ES-I3 (cell line): ENCODE results near the gene MACO1.
"Not testable (repeated sequence)": the region's sequence is repeated elsewhere in the genome, so short reads cannot be mapped to it uniquely, and the experiment has no call there.

Source experiments
- H3K36me3 ChIP-seq: 2 replicates; pipeline ENCODE4 v1.6.1; 2013; ENCODE audit warnings: mild to moderate bottlenecking, low read length, control low read depth, moderate library complexity; ENCODE audit not compliant: insufficient read depth
- H3K4me1 ChIP-seq: 2 replicates; pipeline ENCODE4 v1.6.1; 2013; ENCODE audit warnings: mild to moderate bottlenecking, control low read depth, low read length; ENCODE audit not compliant: insufficient read depth
- H3K9ac ChIP-seq: 2 replicates; pipeline ENCODE4 v1.6.1; 2013; ENCODE audit warnings: low read depth, mild to moderate bottlenecking, low read length, moderate library complexity
- H3K9me3 ChIP-seq: 2 replicates; pipeline ENCODE4 v1.6.1; 2013; ENCODE audit warnings: mild to moderate bottlenecking, low read length, moderate library complexity; ENCODE audit not compliant: control insufficient read depth, insufficient read depth

The MACO1 gene

GRCh38 chr1:25412872-25413623, 17.6 kb upstream of the MACO1 start:
- not testable (repeated sequence) for H3K4me1 ChIP-seq, H3K36me3 ChIP-seq, H3K9ac ChIP-seq, H3K9me3 ChIP-seq

GRCh38 chr1:25414157-25414556, 16.5 kb upstream of the MACO1 start:
- H3K36me3 ChIP-seq, H3K9ac ChIP-seq, H3K4me1 ChIP-seq, H3K9me3 ChIP-seq: not testable (repeated sequence)

GRCh38 chr1:25414578-25414977, 16.1 kb upstream of the MACO1 start:
- not testable (repeated sequence) for H3K4me1 ChIP-seq, H3K9me3 ChIP-seq, H3K9ac ChIP-seq, H3K36me3 ChIP-seq

GRCh38 chr1:25417280-25417679, 13.4 kb upstream of the MACO1 start:
- H3K9ac ChIP-seq, H3K36me3 ChIP-seq, H3K4me1 ChIP-seq, H3K9me3 ChIP-seq: not testable (repeated sequence)

- not testable (repeated sequence) for H3K9me3 ChIP-seq, H3K4me1 ChIP-seq, H3K36me3 ChIP-seq, H3K9ac ChIP-seq
These were observed 11.4 kb upstream of the MACO1 start for GRCh38 chr1:25419339-25419738.

- not testable (repeated sequence) for H3K9me3 ChIP-seq, H3K36me3 ChIP-seq, H3K9ac ChIP-seq, H3K4me1 ChIP-seq
These were observed 10.0 kb upstream of the MACO1 start, which contains the start of gene RHCE for GRCh38 chr1:25420715-25421114. Gene RHCE, minus strand, starts transcription at chr1:25420825. Its CDS starts 39 bp downstream, at chr1:25420786.

- not testable (repeated sequence) for H3K9me3 ChIP-seq, H3K36me3 ChIP-seq, H3K9ac ChIP-seq, H3K4me1 ChIP-seq
These were observed 7.5 kb upstream of the MACO1 start for GRCh38 chr1:25423206-25423605.

- no peaks in the 10 kb centered on the region for H3K4me1 ChIP-seq
- no peaks in the 10 kb centered on the region for H3K36me3 ChIP-seq
- H3K9me3 ChIP-seq, result no peaks in the 10 kb centered on the region
- H3K9ac ChIP-seq, result no peak overlapping the region
These were observed 5.3 kb upstream of the MACO1 start for GRCh38 chr1:25425098-25426085.

GRCh38 chr1:25427696-25428095, 3.0 kb upstream of the MACO1 start:
- H3K9me3 ChIP-seq, result no peaks in the 10 kb centered on the region
- no peak overlapping the region for H3K9ac ChIP-seq

GRCh38 chr1:25428475-25429166, 2.1 kb upstream of the MACO1 start:
- no peaks in the 10 kb centered on the region; the same call in 1 of the 2 replicates for H3K4me1 ChIP-seq
- no peak overlapping the region for H3K9ac ChIP-seq
- no peaks in the 10 kb centered on the region for H3K36me3 ChIP-seq
- H3K9me3 ChIP-seq, result no peaks in the 10 kb centered on the region

More at GRCh38 chr1:25427696-25428095, 3.0 kb upstream of the MACO1 start:
- Histone ChIP-seq H3K36me3 (no peaks in the 10 kb centered on the region), H3K4me1 (no peaks in the 10 kb centered on the region; the same call in 1 of the 2 replicates)

- Histone ChIP-seq H3K9ac (peak overlapping the region; percentile 73), H3K36me3 (no peaks in the 10 kb centered on the region), H3K4me1 (no peaks in the 10 kb centered on the region; the same call in 1 of the 2 replicates), H3K9me3 (no peaks in the 10 kb centered on the region)
These were observed 527 bp downstream of the MACO1 start for GRCh38 chr1:25430967-25431881.

- Histone ChIP-seq H3K36me3 (no peaks in the 10 kb centered on the region), H3K9me3 (no peaks in the 10 kb centered on the region), H3K9ac (peak overlapping the region; percentile 73), H3K4me1 (no peaks in the 10 kb centered on the region; the same call in 1 of the 2 replicates)
These were observed 1.4 kb downstream of the MACO1 start for GRCh38 chr1:25431955-25432719.
